Activated CD8-positive, alpha-beta T cell treated with anti-CD3 and anti-CD28 coated beads for 36 hours (primary cell): ENCODE results near the gene LGALS3BP. TPM values are rescaled to one million over a fixed set of nuclear protein-coding genes. Genes with fewer than 3 reads are reported as not detected.

ENCODE experiments used
- ATAC-seq: fragments of 200-7000 bp; cut with Tn5 transposase; one replicate; pipeline ENCODE4 v1.10.0; 2021; ENCODE audit warnings: mild to moderate bottlenecking, moderate library complexity
- CTCF ChIA-PET: fragments of 350-600 bp; sonication (Branson Sonifier 250); formaldehyde crosslinking; loops from one replicate; lab custom pipeline; 2021; ENCODE audit warnings: antibody characterized with exemption; lab: Charles Lee
- POLR2A ChIA-PET: fragments of 350-600 bp; sonication (Branson Sonifier 250); formaldehyde crosslinking; loops from one replicate; lab custom pipeline; 2021; ENCODE audit warnings: antibody characterized with exemption; lab: Charles Lee
- DNase-seq: peaks from one replicate; pipeline ENCODE4 v3.0.0-alpha.2; 2020
- H3K27ac Mint-ChIP-seq: one replicate; pipeline ENCODE4 v1.8.0; 2021; ENCODE audit warnings: mild to moderate bottlenecking, mixed read lengths
- H3K27me3 Mint-ChIP-seq: one replicate; pipeline ENCODE4 v1.8.0; 2021; ENCODE audit warnings: mixed read lengths
- H3K36me3 Mint-ChIP-seq: one replicate; pipeline ENCODE4 v1.8.0; 2021; ENCODE audit warnings: low read depth, mixed read lengths
- H3K4me1 Mint-ChIP-seq: one replicate; pipeline ENCODE4 v1.8.0; 2021; ENCODE audit warnings: low read depth, mixed read lengths
- H3K4me3 Mint-ChIP-seq: one replicate; pipeline ENCODE4 v1.8.0; 2021; ENCODE audit warnings: mild to moderate bottlenecking, moderate library complexity, mixed read lengths
- H3K9me3 Mint-ChIP-seq: one replicate; pipeline ENCODE4 v1.8.0; 2021; ENCODE audit warnings: mixed read lengths
- CTCF ChIP-seq: fragments of 200-600 bp; IDR thresholded peaks from one replicate; pipeline ENCODE4 v1.8.0; 2022; ENCODE audit warnings: antibody characterized with exemption, mild to moderate bottlenecking
- intact Hi-C: fragments of 100-400 bp; cut with micrococcal nuclease; formaldehyde crosslinking; loops from one replicate; pipeline ENCODE4 v1.10.0; 2022
- total RNA-seq, 2 experiments: library from RNA; stranded (reverse); gene quantifications; one replicate each; pipeline ENCODE4 v1.2.3, GENCODE V29; 2021

The LGALS3BP gene
- total RNA-seq, 2 experiments from 2014 or later = 41.4 to 50.8 TPM

GRCh38 chr17:78991906-78992532 is 12.3 kb upstream of the LGALS3BP start:
- no peak for TF ChIP-seq CTCF
- ChIA-PET CTCF (interaction anchor here (0.9 to 1.2 kb wide), 3 partner anchors 10 to 126 kb away, joined by 3 read pairs; no protein-coding TSS in a partner anchor), POLR2A (no interaction called here)
- peaks cover 34% of the 10 kb centered on the region for H3K36me3 Mint-ChIP-seq
- ATAC-seq = no peak
- no peaks in the 10 kb centered on the region for H3K27me3 Mint-ChIP-seq
- DNase-seq = peak; percentile 1
- no peaks in the 10 kb centered on the region for H3K9me3 Mint-ChIP-seq
- peaks cover 6% of the 10 kb centered on the region for H3K4me1 Mint-ChIP-seq
- no peak overlapping the region for H3K4me3 Mint-ChIP-seq
- H3K27ac Mint-ChIP-seq = no peak overlapping the region
- intact Hi-C loops = no loop called here

- no peaks in the 10 kb centered on the region for H3K9me3 Mint-ChIP-seq
- H3K27ac Mint-ChIP-seq = no peak overlapping the region
- no peak for TF ChIP-seq CTCF
- H3K27me3 Mint-ChIP-seq = no peaks in the 10 kb centered on the region
- intact Hi-C loops = no loop called here
- CTCF ChIA-PET = interaction anchor here (0.9 to 1.2 kb wide), 3 partner anchors 9 to 125 kb away, joined by 3 read pairs; no protein-coding TSS in a partner anchor
- no peak for ATAC-seq
- H3K36me3 Mint-ChIP-seq = peaks cover 30% of the 10 kb centered on the region
- POLR2A ChIA-PET = no interaction called here
- peaks cover 15% of the 10 kb centered on the region for H3K4me1 Mint-ChIP-seq
- H3K4me3 Mint-ChIP-seq = no peak overlapping the region
- no peak for DNase-seq
Observed at GRCh38 chr17:78991017-78991738, 11.5 kb upstream of the LGALS3BP start.

- no peak for ATAC-seq
- no peak overlapping the region for H3K27ac Mint-ChIP-seq
- no peaks in the 10 kb centered on the region for H3K9me3 Mint-ChIP-seq
- ChIA-PET CTCF (interaction anchor here (1.2 kb wide), 1 partner anchor 8 kb away, joined by 3 read pairs; no protein-coding TSS in a partner anchor), POLR2A (no interaction called here)
- H3K4me3 Mint-ChIP-seq = no peak overlapping the region
- H3K36me3 Mint-ChIP-seq = peaks cover 26% of the 10 kb centered on the region
- intact Hi-C loops = no loop called here
- peaks cover 20% of the 10 kb centered on the region for H3K4me1 Mint-ChIP-seq
- DNase-seq = no peak
- TF ChIP-seq CTCF = no peak
- H3K27me3 Mint-ChIP-seq = no peaks in the 10 kb centered on the region
Observed at GRCh38 chr17:78990349-78991016, 10.8 kb upstream of the LGALS3BP start.

GRCh38 chr17:78988152-78988551 is 8.4 kb upstream of the LGALS3BP start:
- ChIA-PET CTCF (interaction anchor here (0.9 to 1.2 kb wide), 2 partner anchors 54 to 57 kb away, joined by 3 to 5 read pairs; no protein-coding TSS in a partner anchor), POLR2A (no interaction called here)
- TF ChIP-seq CTCF = no peak
- Mint-ChIP-seq H3K36me3 (peaks cover 15% of the 10 kb centered on the region), H3K27me3 (no peaks in the 10 kb centered on the region), H3K9me3 (no peaks in the 10 kb centered on the region), H3K27ac (no peak overlapping the region), H3K4me3 (no peak overlapping the region), H3K4me1 (peaks cover 18% of the 10 kb centered on the region)
- intact Hi-C loops = no loop called here
- no peak for ATAC-seq
- DNase-seq = no peak
